Globus pallidus (tissue), 1 donor: Measurements from ENCODE around the gene NR2F1-AS1.
A peak's percentile ranks its signal among the peaks of the same experiment; 100 is the strongest.

Source experiments
- DNase-seq: peaks from one replicate; pipeline ENCODE4 v3.0.0-alpha.2; 2015; ENCODE audit warnings: low spot score

NR2F1-AS1 gene

DNA sequence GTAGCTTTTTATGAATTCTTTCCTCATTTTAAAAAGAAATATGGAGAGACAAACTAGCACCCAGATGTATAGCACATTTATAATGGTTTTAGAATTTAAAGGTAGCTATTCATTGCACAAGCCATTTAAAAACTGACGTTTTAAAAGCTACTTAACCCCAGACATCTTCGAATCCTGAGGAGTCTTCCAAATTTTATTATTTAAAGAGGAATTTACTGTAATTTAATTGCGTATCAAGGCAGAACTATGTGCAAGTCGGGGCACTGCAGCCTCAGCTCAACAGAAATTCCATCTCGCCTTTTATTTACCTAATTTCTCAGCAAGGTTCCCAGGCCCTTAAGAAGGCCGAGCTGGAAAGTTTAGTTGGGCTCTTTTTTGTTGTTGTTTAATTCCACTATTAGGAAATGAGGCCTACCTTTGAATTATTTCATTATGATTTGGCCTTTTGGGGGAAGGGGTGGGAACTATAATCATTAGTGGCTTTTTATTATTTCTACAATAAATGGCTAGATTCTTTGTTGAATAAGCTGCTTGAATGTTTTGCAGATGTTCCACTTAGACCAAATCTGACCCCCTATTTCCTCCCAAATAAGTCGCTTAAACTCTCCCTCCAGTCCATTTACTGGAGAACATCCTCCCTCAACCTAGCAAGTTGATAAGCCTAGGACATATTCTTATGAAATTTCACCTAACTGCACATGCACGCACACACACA is 22.2 kb upstream of the NR2F1-AS1 start:
- DNase-seq, result no peak

DNA sequence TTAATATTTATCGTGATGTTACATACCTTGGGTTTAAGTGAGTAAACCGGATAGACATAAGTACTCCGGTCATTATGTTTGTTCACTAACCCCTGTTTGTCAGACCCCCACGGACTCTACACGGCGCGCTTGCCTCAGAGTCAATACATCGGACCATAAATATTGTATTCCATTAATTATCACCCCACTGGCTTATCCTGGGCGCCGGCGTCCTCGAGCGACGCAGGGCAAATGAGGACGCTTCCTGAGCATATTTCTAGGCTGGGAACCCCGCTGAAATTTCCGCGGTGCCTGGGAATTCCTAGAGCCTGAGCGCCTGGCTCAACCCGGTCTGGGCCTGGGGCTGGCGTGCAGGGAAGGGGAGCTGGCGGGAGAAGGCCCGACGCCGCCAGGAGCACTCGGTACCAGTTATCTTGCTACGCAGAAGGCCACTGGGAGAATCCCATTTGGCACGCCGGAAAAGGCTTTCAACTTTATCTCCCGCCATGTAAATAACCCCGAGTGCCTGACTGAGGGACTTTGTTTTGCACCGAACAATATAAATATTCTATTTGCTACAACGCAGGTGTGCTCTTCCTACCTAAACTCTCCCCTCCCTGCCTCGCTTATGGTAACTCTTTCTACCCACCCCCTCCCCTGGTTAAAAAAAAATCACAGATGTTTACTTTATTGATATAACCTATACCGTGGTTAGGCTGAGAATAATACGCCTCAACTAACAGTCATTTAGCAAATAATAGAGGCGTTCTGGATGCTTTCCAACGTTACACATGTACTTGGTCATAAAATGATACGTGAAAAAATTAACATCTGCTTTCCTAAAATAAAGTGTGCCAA is 21.4 kb upstream of the NR2F1-AS1 start:
- DNase-seq, result no peak

DNA sequence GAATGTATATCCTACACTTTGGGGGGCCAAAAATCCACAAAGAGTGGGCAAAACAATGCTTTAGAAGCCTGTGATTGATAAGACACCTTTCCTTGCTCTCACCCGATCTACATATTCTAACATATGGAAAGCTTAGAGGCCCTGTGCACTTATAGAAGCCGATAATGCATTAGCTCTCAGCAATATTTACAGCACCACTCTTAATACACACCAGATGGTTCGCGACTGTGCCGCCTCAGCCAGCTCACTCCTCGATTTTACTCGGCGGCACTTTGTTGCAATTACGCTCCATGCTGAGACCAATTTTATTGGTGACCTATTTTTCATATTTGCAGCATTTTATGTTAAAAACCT is 20.8 kb upstream of the NR2F1-AS1 start:
- DNase-seq, result no peak

GRCh38 chr5:93601071-93601801 is 20.2 kb upstream of the NR2F1-AS1 start:
- DNase-seq, result no peak

- no peak for DNase-seq
Observed at GRCh38 chr5:93600409-93601070, 19.5 kb upstream of the NR2F1-AS1 start.

DNA sequence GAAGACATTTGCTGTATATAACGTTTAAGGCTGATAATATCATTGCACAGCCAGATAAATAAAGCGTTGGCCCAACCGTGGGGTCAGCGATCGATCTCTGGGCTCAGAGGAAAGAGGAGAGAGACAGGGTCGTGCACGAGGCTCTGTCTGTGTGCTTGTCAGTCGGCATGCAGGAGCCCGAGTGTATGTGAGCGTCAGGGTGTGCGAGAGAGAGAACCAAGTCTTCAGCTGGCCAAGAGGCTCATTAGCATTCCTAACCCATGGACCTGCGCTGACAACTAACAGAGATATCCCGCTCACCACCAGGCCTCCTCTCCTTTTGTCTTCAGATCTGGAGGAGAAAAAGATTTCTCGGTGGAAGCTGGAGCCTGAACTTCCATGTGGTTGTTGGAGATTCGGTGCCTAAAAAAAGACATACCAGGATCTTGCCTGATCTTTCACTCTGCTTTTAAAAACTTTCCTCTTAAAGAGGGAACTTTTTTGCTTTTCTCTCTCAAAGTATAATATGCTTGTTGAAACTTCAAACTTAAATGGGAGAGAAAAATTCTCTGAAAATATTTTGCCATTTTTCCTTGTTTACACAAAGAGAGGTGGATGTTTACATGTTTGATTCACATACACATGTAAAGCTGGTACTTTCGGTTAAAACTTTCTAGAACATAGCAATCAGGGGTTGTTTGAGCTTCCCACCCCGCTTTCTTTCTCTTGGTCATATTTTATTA is 18.5 kb upstream of the NR2F1-AS1 start:
- DNase-seq, result no peak

DNA sequence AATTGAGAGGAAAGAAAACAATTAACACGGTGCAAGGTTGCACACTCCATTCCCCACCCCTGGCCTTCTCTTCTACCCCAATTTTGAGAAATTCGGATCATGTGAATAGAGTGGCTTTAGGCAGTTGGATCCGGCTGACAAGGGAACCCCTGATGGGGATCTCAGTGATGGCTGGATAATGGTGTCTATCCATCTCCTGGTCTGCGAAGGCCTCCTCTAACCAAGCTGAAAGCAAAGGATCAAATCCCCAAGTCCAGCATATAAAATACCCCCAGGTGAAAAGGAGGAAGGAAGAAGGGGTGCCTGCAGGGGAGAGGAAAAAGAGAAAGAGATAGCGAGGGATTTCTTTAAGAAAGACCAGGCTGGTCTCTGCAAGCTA is 18.0 kb upstream of the NR2F1-AS1 start:
- no peak for DNase-seq

GRCh38 chr5:93598091-93599000 is 17.3 kb upstream of the NR2F1-AS1 start:
- no peak for DNase-seq

- DNase-seq, result no peak
Observed at GRCh38 chr5:93596676-93597490, 15.9 kb upstream of the NR2F1-AS1 start.

- no peak for DNase-seq
Observed at GRCh38 chr5:93596310-93596675, 15.3 kb upstream of the NR2F1-AS1 start.

GRCh38 chr5:93595420-93596147 is 14.6 kb upstream of the NR2F1-AS1 start:
- no peak for DNase-seq

DNA sequence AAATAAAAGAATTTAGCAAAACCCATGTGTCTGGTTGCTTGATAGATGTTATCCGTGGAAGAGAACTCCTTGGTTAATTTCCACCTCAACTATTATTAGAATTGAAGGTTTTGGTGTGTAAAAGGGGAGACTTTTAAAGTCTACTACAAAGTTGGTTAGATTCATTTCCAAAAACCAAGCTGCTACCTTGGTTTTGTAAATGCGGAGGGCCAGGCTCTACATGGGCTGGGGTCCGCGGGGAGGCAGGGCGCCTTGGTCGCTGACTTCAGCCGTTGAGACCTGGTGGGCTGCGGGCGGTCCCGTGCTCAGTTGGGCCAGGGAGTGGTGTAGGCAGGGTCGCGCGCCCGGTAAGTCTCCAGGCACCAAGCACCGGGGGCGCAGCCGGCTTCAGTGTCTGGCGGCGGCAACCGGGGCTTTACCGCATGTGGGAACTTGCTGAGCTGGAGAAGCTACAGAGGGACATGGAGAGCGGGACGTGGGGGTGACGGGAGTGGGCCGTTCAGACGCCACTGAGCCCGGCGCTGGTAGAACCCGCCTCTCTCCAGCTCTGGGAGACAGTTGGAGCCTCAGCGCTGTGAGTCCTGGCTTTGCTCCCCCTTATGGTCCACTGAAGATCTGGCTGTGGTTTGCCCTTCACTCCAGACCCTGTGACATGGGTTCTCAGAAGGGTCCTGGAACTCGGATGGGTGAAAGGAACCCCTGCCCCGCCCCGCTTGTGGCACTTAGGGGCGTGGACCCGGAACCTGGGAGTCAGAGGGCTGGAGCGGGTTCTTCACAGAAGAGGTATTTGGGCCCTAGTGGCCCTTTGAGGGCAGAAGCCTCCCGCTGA is 13.8 kb upstream of the NR2F1-AS1 start:
- DNase-seq, result no peak

DNA sequence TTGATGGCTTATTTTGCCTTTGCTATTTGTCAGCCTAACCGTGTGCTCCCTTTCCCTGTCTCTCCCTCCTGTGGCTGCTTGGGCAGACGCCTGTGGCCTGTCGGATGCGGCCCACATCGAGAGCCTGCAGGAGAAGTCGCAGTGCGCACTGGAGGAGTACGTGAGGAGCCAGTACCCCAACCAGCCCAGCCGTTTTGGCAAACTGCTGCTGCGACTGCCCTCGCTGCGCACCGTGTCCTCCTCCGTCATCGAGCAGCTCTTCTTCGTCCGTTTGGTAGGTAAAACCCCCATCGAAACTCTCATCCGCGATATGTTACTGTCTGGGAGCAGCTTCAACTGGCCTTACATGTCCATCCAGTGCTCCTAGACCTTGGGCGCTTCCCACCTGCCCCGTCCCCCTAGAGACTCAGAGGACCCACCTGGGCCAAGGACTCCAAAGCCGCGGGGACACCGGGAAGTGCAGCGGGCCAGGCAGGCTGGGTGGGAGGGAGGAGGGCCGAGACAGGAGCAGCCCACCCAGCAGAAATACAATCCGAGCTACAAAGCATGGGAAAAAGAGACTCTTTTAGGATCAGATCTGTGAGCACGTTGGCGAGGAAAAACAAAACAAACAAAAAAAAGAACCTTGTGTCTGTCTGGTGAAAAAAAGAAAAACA is 12.6 kb upstream of the NR2F1-AS1 start:
- no peak for DNase-seq

GRCh38 chr5:93592883-93593282 is 11.9 kb upstream of the NR2F1-AS1 start:
- no peak for DNase-seq

DNA sequence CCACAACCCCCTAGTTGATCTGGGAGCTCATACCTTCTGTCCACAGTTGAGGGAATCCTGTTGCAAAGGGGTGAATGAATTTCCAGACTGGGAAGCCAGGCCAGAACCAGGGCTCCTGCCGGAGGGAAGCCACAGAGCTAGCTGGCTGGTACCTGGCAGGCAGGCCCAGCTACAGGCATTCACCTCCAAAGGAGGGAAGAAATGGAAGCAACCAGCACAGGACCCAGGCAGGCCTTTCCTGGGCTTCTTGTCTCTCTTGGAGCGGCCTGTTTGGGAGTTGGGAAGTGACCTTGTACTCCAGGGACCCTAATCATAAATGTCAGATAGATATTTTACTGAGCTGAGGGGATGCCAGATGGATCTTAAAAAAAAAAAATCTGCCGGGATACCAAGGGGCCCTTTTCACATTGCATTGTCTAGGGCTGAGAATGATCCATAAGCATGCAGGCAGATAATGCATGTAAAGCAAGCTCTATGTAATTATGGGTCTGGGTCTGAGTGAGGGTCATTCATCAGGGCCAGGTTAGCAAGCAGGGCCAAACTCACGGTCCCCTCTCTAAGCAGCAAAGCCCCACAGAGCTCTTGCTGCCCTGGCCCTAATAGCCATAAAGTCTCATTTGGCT is 10.4 kb upstream of the NR2F1-AS1 start:
- DNase-seq, result no peak

DNA sequence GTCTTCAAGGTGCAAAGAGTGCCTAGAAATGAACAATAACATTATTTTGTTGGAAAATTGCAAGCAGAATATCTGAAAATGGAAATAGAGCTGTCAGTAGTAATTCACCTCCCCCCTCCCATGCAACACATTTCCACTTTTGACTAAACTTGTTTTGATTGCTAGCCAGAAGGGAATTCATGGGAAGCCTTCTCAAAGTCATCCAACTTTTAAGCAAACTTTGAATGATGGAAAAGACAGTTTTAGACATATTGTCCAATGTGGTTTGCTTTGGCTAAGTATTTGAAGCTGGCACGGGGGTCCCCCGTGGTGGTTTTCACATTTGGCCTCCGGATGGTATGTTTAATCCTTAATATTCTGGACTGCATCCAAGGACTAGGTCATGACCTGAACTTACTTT is 9.5 kb upstream of the NR2F1-AS1 start:
- no peak for DNase-seq

DNA sequence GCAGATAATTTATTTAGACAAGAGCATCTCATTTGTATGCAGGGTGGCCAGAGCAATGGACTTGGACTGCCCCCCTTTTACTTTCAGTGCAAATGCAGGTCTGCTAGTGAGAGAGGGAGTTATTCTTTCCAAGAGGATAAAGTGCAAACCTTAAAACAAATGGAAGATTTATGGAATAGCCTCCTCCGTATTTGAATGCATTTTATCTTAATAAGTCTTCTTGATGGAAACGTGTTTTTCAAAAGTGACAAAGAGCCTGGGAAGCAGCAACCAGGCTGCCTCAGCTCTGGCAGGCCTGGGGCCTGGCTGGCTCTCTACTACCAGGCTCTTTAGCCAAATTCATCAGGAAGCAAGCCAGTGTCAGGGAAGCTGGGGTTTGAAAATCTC is 8.8 kb upstream of the NR2F1-AS1 start:
- peak; percentile 40 for DNase-seq
